Measurements from ENCODE around the gene NUP62. TPM values are rescaled to one million over a fixed set of nuclear protein-coding genes. Genes with fewer than 3 reads are reported as not detected.

The NUP62 gene
- total and polyA plus RNA-seq, 2 of the 8 experiments (the other 6 are each of a cell fraction or from before 2014, with no cell fraction given), result 50.0 to 107 TPM

- CTCF ChIA-PET (ENCODE audit: partially characterized antibody), result interaction anchor here (1.1 to 2.0 kb wide), 2 partner anchors 15 to 17 kb away, joined by 3 to 7 read pairs; no protein-coding TSS in a partner anchor
- FAIRE-seq, result no peak
- POLR2A ChIA-PET (ENCODE audit: partially characterized antibody), result interaction anchor here (0.6 to 1.3 kb wide), 2 partner anchors 26 to 793 kb away, joined by 3 to 6 read pairs; no protein-coding TSS in a partner anchor
- TF ChIP-seq SUZ12 (IDR thresholded peaks at IDR 0.05; ENCODE audit: low read length) (no peak), CHD1 (IDR thresholded peaks at IDR 0.05; ENCODE audit: low read depth, low read length) (no peak), PHF8 (conservative IDR thresholded peaks at IDR 0.05; ENCODE audit: low read depth, low read length) (no peak), GTF2F1 (IDR thresholded peaks at IDR 0.05; ENCODE audit: borderline replicate concordance, low read depth, low read length) (no peak), GABPA (IDR thresholded peaks at IDR 0.05; ENCODE audit: borderline replicate concordance, insufficient read depth, low read length) (no peak), CTCF (IDR thresholded peaks at IDR 0.05; ENCODE audit: control extremely low read depth in 1 of 3, insufficient read depth in 1 of 3, low read depth in 1 of 3, low read length in 3 of 3) (no peak), MAFK (IDR thresholded peaks at IDR 0.05; ENCODE audit: low read depth, low read length) (no peak), SP4 (IDR thresholded peaks at IDR 0.05; ENCODE audit: low read length) (no peak), POLR2AphosphoS5 (IDR thresholded peaks at IDR 0.05; ENCODE audit: low read depth, low read length) (no peak), SIN3A (conservative IDR thresholded peaks at IDR 0.05 in 1 of 2, IDR thresholded peaks at IDR 0.05 in 1 of 2; ENCODE audit: low read depth in 1 of 2, low read length in 2 of 2) (no peak), BACH1 (IDR thresholded peaks at IDR 0.05; ENCODE audit: low read length) (no peak)
Measured at GRCh38 chr19:49968279-49968922, 39.1 kb upstream of the NUP62 start.

More at GRCh38 chr19:49968279-49968922, 39.1 kb upstream of the NUP62 start:
- Histone ChIP-seq H4K8ac (ENCODE audit: extremely low read depth, insufficient read depth, low read length) (no peak overlapping the region), H2AFZ (ENCODE audit: low read length) (no peak overlapping the region), H3K27me3 (replicated peaks in 1 of 4; ENCODE audit: control insufficient read depth in 3 of 4, extremely low read depth in 1 of 4, insufficient read depth in 3 of 4, low read length in 3 of 4) (no peaks in the 10 kb centered on the region), H3K23me2 (ENCODE audit: low read depth, low read length) (0 out of 2 replicates have a peak, but pooled peaks cover 1% of the 10 kb centered on the region), H3K27ac (ENCODE audit: low read depth, low read length) (no peak overlapping the region), H3K36me3 (ENCODE audit: control insufficient read depth in 2 of 4, insufficient read depth in 4 of 4, low read length in 3 of 4) (no peaks in the 10 kb centered on the region), H4K91ac (replicated peaks; ENCODE audit: insufficient read length, low read length) (no peak overlapping the region), H3K4me2 (ENCODE audit: insufficient read depth in 1 of 2, low read depth in 2 of 2, low read length in 2 of 2) (no peak overlapping the region), H3K79me2 (ENCODE audit: control insufficient read depth in 1 of 2, insufficient read depth in 2 of 2, low read length in 2 of 2) (no peaks in the 10 kb centered on the region), H3K4me3 (ENCODE audit: extremely low read depth in 1 of 4, insufficient read depth in 2 of 4, low read depth in 3 of 4, low read length in 4 of 4) (no peak overlapping the region), H3K23ac (ENCODE audit: insufficient read length) (no peak overlapping the region), H3K4ac (replicated peaks; ENCODE audit: insufficient read length, low read depth, low read length) (no peak overlapping the region), H2BK20ac (ENCODE audit: low read length) (no peak overlapping the region), H3K56ac (replicated peaks; ENCODE audit: insufficient read length, low read depth, low read length) (no peak overlapping the region), H3K14ac (ENCODE audit: insufficient read length) (no peak overlapping the region), H3K18ac (ENCODE audit: extremely low read depth, low read length) (no peak overlapping the region), H3K9ac (replicated peaks in 1 of 4; ENCODE audit: extremely low read depth in 1 of 4, low read depth in 3 of 4, low read length in 3 of 4) (no peak overlapping the region), H4K5ac (ENCODE audit: insufficient read length, low read depth, low read length) (no peak overlapping the region), H3K4me1 (replicated peaks in 1 of 4; ENCODE audit: control insufficient read depth in 3 of 4, insufficient read depth in 4 of 4, low read length in 3 of 4) (no peaks in the 10 kb centered on the region), H4K20me1 (replicated peaks in 1 of 2; ENCODE audit: control insufficient read depth in 1 of 2, insufficient read depth in 2 of 2, low read length in 2 of 2) (no peaks in the 10 kb centered on the region), H3K79me1 (ENCODE audit: low read depth, low read length) (no peaks in the 10 kb centered on the region), H3K9me3 (ENCODE audit: insufficient read depth in 2 of 2, low read depth in 1 of 2, low read length in 1 of 2) (no peaks in the 10 kb centered on the region), H2BK120ac (replicated peaks; ENCODE audit: low read depth, low read length) (no peak overlapping the region), H2BK15ac (ENCODE audit: low read length) (no peak overlapping the region), H2BK12ac (ENCODE audit: low read depth, low read length) (no peak overlapping the region), H2BK5ac (ENCODE audit: low read depth, low read length) (no peak overlapping the region), H2AK5ac (ENCODE audit: low read depth, low read length) (no peak overlapping the region)
- WGBS, 2 experiments (ENCODE audit: extremely low coverage in 1 of 2, insufficient coverage in 1 of 2, insufficient read length in 1 of 2, insufficient replicate concordance in 2 of 2, low coverage in 1 of 2, low lambda C conversion rate in 2 of 2, missing lambda C conversion rate in 1 of 2), result 91% methylated on average over 5 of the region's 5 CpGs; no CpG with 5 or more reads in 1 of the 2 experiments
- DNase-seq (ENCODE audit: low read depth in 1 of 2, low spot score in 2 of 2), result no peak

All from H1 (cell line).